GM23338 (cell line): Measurements from ENCODE around the gene ASIC3.

Experiments
- CREB1 ChIP-seq: fragments of 250-450 bp; sonication (Bioruptor Pico); IDR thresholded peaks from 2 replicates; pipeline ENCODE4 v1.5.0; 2020; ENCODE audit warnings: low read depth, mild to moderate bottlenecking, moderate library complexity
- CTCF ChIP-seq, 2 experiments: fragments of 200-600 bp in 1 of 2; sonication (generic) in 1 of 2; conservative IDR thresholded peaks; 2 replicates each; pipeline versions ENCODE4 v1.5.1 to v1.6.1; 2016 to 2017; ENCODE audit warnings: antibody characterized with exemption in 2 of 2, low read depth in 2 of 2, mild to moderate bottlenecking in 2 of 2, moderate library complexity in 1 of 2
- ETS1 ChIP-seq: IDR thresholded peaks from 2 replicates; pipeline ENCODE4 v1.6.1; 2016; ENCODE audit warnings: antibody characterized with exemption
- EZH2 ChIP-seq: fragments of 200-600 bp; sonication (generic); IDR thresholded peaks from one replicate; pipeline ENCODE4 v1.8.0; 2017; ENCODE audit warnings: antibody characterized with exemption, mild to moderate bottlenecking, low read depth; ENCODE audit not compliant: unreplicated experiment
- EZH2phosphoT487 ChIP-seq: fragments of 200-600 bp; sonication (generic); IDR thresholded peaks from one replicate; pipeline ENCODE4 v1.8.1; 2018; ENCODE audit warnings: antibody characterized with exemption; ENCODE audit not compliant: unreplicated experiment
- JUNB ChIP-seq: IDR thresholded peaks from one replicate; pipeline ENCODE4 v1.6.1; 2016; ENCODE audit warnings: antibody characterized with exemption; ENCODE audit not compliant: unreplicated experiment
- POLR2AphosphoS5 ChIP-seq: IDR thresholded peaks from 2 replicates; pipeline ENCODE4 v1.6.1; 2016; ENCODE audit warnings: antibody characterized with exemption, low read depth
- REST ChIP-seq: IDR thresholded peaks from one replicate; pipeline ENCODE4 v1.6.1; 2018; ENCODE audit warnings: antibody characterized with exemption; ENCODE audit not compliant: unreplicated experiment
- STAT1 ChIP-seq: IDR thresholded peaks from one replicate; pipeline ENCODE4 v1.6.1; 2016; ENCODE audit warnings: antibody characterized with exemption; ENCODE audit not compliant: unreplicated experiment
- ZNF114 ChIP-seq: fragments of 250-450 bp; sonication (Bioruptor Pico); IDR thresholded peaks from 2 replicates; pipeline ENCODE4 v1.5.0; 2020; ENCODE audit warnings: mild to moderate bottlenecking, moderate library complexity
- ZNF331 ChIP-seq: fragments of 250-450 bp; sonication (Bioruptor Pico); IDR thresholded peaks from 2 replicates; pipeline ENCODE4 v1.5.0; 2020; ENCODE audit warnings: low read depth, mild to moderate bottlenecking, moderate library complexity
- ZNF462 ChIP-seq: fragments of 250-450 bp; sonication (Bioruptor Pico); IDR thresholded peaks from 2 replicates; pipeline ENCODE4 v1.5.0; 2020; ENCODE audit warnings: mild to moderate bottlenecking, moderate library complexity

GRCh38 chr7:151099486-151100211 is 51.3 kb downstream of the ASIC3 start:
- TF ChIP-seq CTCF (conservative IDR thresholded peaks at IDR 0.05; ENCODE audit: low read depth in 2 of 2) = no peak
- no peak for TF ChIP-seq EZH2phosphoT487
- no peak for TF ChIP-seq POLR2AphosphoS5
- TF ChIP-seq ETS1 = no peak
- TF ChIP-seq JUNB = no peak
- TF ChIP-seq EZH2 = no peak
- no peak for TF ChIP-seq CREB1 (CRISPR knock-in tag)
- TF ChIP-seq ZNF114 (CRISPR knock-in tag) = no peak
- TF ChIP-seq ZNF331 = no peak
- TF ChIP-seq REST = no peak
- TF ChIP-seq STAT1 = no peak
- TF ChIP-seq ZNF462 = no peak
